Esophagus squamous epithelium (tissue), 5 donors: ENCODE measurements around the gene CYTH3. TPM values are rescaled to one million over a fixed set of nuclear protein-coding genes. Genes with fewer than 3 reads are reported as not detected.

Experiments used
- DNase-seq: peaks from one replicate; lab custom pipeline; 2025; lab: John Stamatoyannopoulos, UW
- H3K27ac ChIP-seq, 4 donors: fragments of 200-600 bp; sonication (generic); one replicate each; pipeline ENCODE4 v1.5.1; 2016 to 2019; ENCODE audit warnings: mild to moderate bottlenecking in 1 of 4
- H3K27me3 ChIP-seq, 4 donors: fragments of 200-600 bp; sonication (generic); 1 replicate in 3 of 4; 2 replicates in 1 of 4; pipeline versions ENCODE4 v1.5.1 to v1.6.0; 2017 to 2021; ENCODE audit warnings: antibody characterized with exemption in 1 of 4
- H3K36me3 ChIP-seq, 3 donors: fragments of 200-600 bp; sonication (generic); one replicate each; pipeline ENCODE4 v1.5.1; 2016 to 2019
- H3K4me1 ChIP-seq, 3 donors: fragments of 200-600 bp; sonication (generic); one replicate each; pipeline ENCODE4 v1.5.1; 2017 to 2019
- H3K4me3 ChIP-seq, 4 donors: fragments of 200-600 bp; sonication (generic); 1 replicate in 3 of 4; 2 replicates in 1 of 4; pipeline ENCODE4 v1.5.1; 2016 to 2019; ENCODE audit warnings: mild to moderate bottlenecking in 2 of 4, moderate library complexity in 1 of 4
- H3K9me3 ChIP-seq, 3 donors: fragments of 200-600 bp; sonication (generic); one replicate each; pipeline ENCODE4 v1.5.1; 2016 to 2019
- CTCF ChIP-seq, 6 experiments: fragments of 450-650 bp in 4 of 6; fragments of 200-600 bp in 2 of 6; sonication (generic) in 2 of 6; IDR thresholded peaks; one replicate each; pipeline ENCODE4 v1.5.1; 2016 to 2019; ENCODE audit warnings: antibody characterized with exemption in 6 of 6, mild to moderate bottlenecking in 4 of 6, moderate library complexity in 4 of 6
- POLR2A ChIP-seq, 4 donors: fragments of 450-650 bp; IDR thresholded peaks; one replicate each; pipeline ENCODE4 v1.6.1; 2017; ENCODE audit warnings: antibody characterized with exemption in 4 of 4, mild to moderate bottlenecking in 4 of 4, moderate library complexity in 3 of 4
- WGBS, 2 donors: methylation state at CpG; one replicate each; pipeline ENCODE4 v1.1.5; 2018; 5-methylcytosine and 5-hydroxymethylcytosine counted together
- intact Hi-C: fragments of 100-400 bp; cut with DNase I; formaldehyde crosslinking; loops from one replicate; pipeline ENCODE4 v1.15.0; 2022
- total RNA-seq, 4 donors: library from RNA; depleted of rRNA; stranded (reverse); fragments of >200 nt; gene quantifications; one replicate each; pipeline ENCODE4 v1.1.0, GENCODE V29; 2016
- donor health status: DM: yes; HTN: yes; CAD: no.

CYTH3 gene
- total RNA-seq, 4 donors from 2014 or later: 11.5 to 27.7 (median 12.7) TPM

GRCh38 chr7:6160191-6160623 is 112.2 kb downstream of the CYTH3 start:
- WGBS, 2 donors: 30 to 54% methylated on average over 7 to 10 of the region's 15 CpGs
- Histone ChIP-seq H3K4me1 (peaks cover 0 to 28% (median 9%) of the 10 kb centered on the region in 3 donors), H3K27ac (peak overlapping the region in 3 of 4 donors; percentile 24 to 49 (median 26)), H3K36me3 (peaks cover 12 to 92% (median 23%) of the 10 kb centered on the region in 3 donors), H3K4me3 (no peak overlapping the region), H3K27me3 (no peaks in the 10 kb centered on the region), H3K9me3 (no peaks in the 10 kb centered on the region)
- intact Hi-C loops: no loop called here
- TF ChIP-seq POLR2A (IDR thresholded peaks at IDR 0.05) (no peak), CTCF (IDR thresholded peaks at IDR 0.05) (peak in 5 of 6 experiments; percentile 55 to 66 (median 62))
- no peak for DNase-seq

GRCh38 chr7:6159524-6160031 is 112.8 kb downstream of the CYTH3 start:
- 80% methylated on average over 1 of the region's 24 CpGs; no CpG with 5 or more reads in 1 of the 2 donors for WGBS, 2 donors
- no peaks in the 10 kb centered on the region for H3K9me3 ChIP-seq
- DNase-seq: no peak
- intact Hi-C loops: loop anchor here (5.0 kb wide), 1 partner anchor 163 kb away; no protein-coding TSS in a partner anchor
- H3K4me1 ChIP-seq: peaks cover 0 to 28% (median 9%) of the 10 kb centered on the region in 3 donors
- H3K36me3 ChIP-seq: peaks cover 17 to 92% (median 24%) of the 10 kb centered on the region in 3 donors
- H3K4me3 ChIP-seq: no peak overlapping the region
- TF ChIP-seq POLR2A (IDR thresholded peaks at IDR 0.05) (no peak), CTCF (IDR thresholded peaks at IDR 0.05) (no peak)
- H3K27me3 ChIP-seq: no peaks in the 10 kb centered on the region
- H3K27ac ChIP-seq: peak overlapping the region in 2 of 4 donors; percentile 24 to 49

- Histone ChIP-seq H3K36me3 (peaks cover 22 to 92% (median 25%) of the 10 kb centered on the region in 3 donors), H3K4me3 (no peak overlapping the region), H3K9me3 (no peaks in the 10 kb centered on the region), H3K27ac (no peak overlapping the region), H3K4me1 (peaks cover 0 to 28% (median 9%) of the 10 kb centered on the region in 3 donors), H3K27me3 (no peaks in the 10 kb centered on the region)
- intact Hi-C loops: loop anchor here (5.0 kb wide), 1 partner anchor 163 kb away; no protein-coding TSS in a partner anchor
- DNase-seq: no peak
- 85 to 94% methylated on average over 9 to 11 of the region's 11 CpGs for WGBS, 2 donors
- TF ChIP-seq POLR2A (IDR thresholded peaks at IDR 0.05): no peak
- TF ChIP-seq CTCF (IDR thresholded peaks at IDR 0.05): no peak
Observed at GRCh38 chr7:6159097-6159483, 113.3 kb downstream of the CYTH3 start.

- intact Hi-C loops: loop anchor here (5.0 kb wide), 1 partner anchor 164 kb away; no protein-coding TSS in a partner anchor
- H3K4me3 ChIP-seq: no peak overlapping the region
- no peaks in the 10 kb centered on the region for H3K9me3 ChIP-seq
- H3K27ac ChIP-seq: no peak overlapping the region
- TF ChIP-seq POLR2A (IDR thresholded peaks at IDR 0.05) (no peak), CTCF (IDR thresholded peaks at IDR 0.05) (no peak)
- no peak for DNase-seq
- H3K4me1 ChIP-seq: peaks cover 0 to 28% (median 9%) of the 10 kb centered on the region in 3 donors
- H3K27me3 ChIP-seq: no peaks in the 10 kb centered on the region
- WGBS, 2 donors: 86 to 98% methylated on average over 6 to 28 of the region's 29 CpGs
- peaks cover 27 to 92% (median 30%) of the 10 kb centered on the region in 3 donors for H3K36me3 ChIP-seq
Observed at GRCh38 chr7:6158424-6159096, 113.9 kb downstream of the CYTH3 start.
